ENCODE measurements around the gene TRIP11. TPM values are rescaled to one million over a fixed set of nuclear protein-coding genes. Genes with fewer than 3 reads are reported as not detected.

Gene TRIP11
- total RNA-seq, 3 donors from 2014 or later (not counting 1 experiment from before 2014, with no cell fraction given) = 42.9 to 63.6 (median 49.8) TPM

DNA sequence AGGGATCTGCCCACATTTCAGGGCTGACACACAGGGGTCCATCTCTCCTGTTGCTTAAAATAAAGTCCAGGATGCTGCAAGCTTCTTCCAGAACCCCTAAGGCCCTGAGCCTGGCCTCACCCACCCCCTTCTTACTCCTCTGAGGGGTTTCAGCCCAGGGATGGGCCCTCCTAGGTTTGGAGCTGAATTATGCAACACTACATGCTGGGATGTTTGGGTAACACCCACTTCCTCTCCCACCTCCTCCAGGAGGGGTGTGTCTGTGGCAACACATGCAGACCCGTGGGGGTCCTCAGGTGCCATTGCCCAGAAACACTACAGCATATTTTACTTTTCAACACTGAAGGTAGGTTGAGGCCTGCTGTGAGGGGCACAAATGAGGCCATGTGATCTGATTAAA lies 97.7 kb downstream of the TRIP11 start:
- Histone ChIP-seq H3K4me3 (ENCODE audit: low read length) (no peak overlapping the region), H3K27ac (ENCODE audit: low read length) (no peak overlapping the region), H3K9me3 (ENCODE audit: control insufficient read depth, insufficient read depth, low read length) (no peaks in the 10 kb centered on the region), H3K27me3 (ENCODE audit: control insufficient read depth, insufficient read depth, low read length) (peaks cover 22% of the 10 kb centered on the region), H3K4me1 (ENCODE audit: control insufficient read depth, insufficient read depth, low read length) (peaks cover 10% of the 10 kb centered on the region), H3K36me3 (ENCODE audit: control insufficient read depth, insufficient read depth, low read length) (no peaks in the 10 kb centered on the region)
- Mint-ChIP-seq H3K4me1 (peaks cover 10 to 16% of the 10 kb centered on the region in 2 donors), H3K27ac (no peak overlapping the region), H3K27me3 (ENCODE audit: low read depth in 2 of 2) (peaks cover 17 to 22% of the 10 kb centered on the region in 2 donors), H3K36me3 (no peaks in the 10 kb centered on the region), H3K9me3 (no peaks in the 10 kb centered on the region), H3K4me3 (no peak overlapping the region)
- TF ChIP-seq, protein P1, sequence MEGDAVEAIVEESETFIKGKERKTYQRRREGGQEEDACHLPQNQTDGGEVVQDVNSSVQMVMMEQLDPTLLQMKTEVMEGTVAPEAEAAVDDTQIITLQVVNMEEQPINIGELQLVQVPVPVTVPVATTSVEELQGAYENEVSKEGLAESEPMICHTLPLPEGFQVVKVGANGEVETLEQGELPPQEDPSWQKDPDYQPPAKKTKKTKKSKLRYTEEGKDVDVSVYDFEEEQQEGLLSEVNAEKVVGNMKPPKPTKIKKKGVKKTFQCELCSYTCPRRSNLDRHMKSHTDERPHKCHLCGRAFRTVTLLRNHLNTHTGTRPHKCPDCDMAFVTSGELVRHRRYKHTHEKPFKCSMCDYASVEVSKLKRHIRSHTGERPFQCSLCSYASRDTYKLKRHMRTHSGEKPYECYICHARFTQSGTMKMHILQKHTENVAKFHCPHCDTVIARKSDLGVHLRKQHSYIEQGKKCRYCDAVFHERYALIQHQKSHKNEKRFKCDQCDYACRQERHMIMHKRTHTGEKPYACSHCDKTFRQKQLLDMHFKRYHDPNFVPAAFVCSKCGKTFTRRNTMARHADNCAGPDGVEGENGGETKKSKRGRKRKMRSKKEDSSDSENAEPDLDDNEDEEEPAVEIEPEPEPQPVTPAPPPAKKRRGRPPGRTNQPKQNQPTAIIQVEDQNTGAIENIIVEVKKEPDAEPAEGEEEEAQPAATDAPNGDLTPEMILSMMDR (IDR thresholded peaks at IDR 0.05) = no peak
- DNase-seq (no peak), ATAC-seq (no peak)
- WGBS (ENCODE audit: insufficient coverage) = no CpG with 5 or more reads among the region's 1 CpG
- intact Hi-C loops (cut with micrococcal nuclease) = no loop called here

DNA sequence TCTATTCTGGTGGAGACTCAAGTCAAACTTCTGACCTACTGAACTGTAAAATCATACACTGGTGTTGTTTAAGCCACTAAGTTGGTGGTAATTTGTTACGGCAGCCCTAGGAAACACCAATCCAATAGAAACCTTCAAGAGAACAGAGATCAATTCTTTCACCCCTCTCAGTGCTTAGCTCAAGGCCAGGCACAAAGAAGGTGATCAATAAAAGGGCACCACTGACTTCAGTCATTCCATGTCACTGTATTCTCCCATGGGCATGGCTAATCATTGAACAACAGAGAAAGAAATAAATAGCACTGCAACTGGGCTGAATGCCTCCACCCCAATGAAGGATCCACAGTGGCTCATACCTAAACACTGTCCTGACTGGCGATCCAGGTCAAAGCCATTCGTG lies 99.7 kb downstream of the TRIP11 start:
- Mint-ChIP-seq H3K4me3 (no peak overlapping the region), H3K4me1 (peaks cover 4 to 7% of the 10 kb centered on the region in 2 donors), H3K36me3 (no peaks in the 10 kb centered on the region), H3K27ac (no peak overlapping the region), H3K9me3 (no peaks in the 10 kb centered on the region), H3K27me3 (ENCODE audit: low read depth in 2 of 2) (peaks cover 15% of the 10 kb centered on the region in 2 donors)
- intact Hi-C loops (cut with micrococcal nuclease) = no loop called here
- H3K9me3 ChIP-seq (ENCODE audit: control insufficient read depth, insufficient read depth, low read length) = no peaks in the 10 kb centered on the region
- DNase-seq (no peak), ATAC-seq (no peak)
- no peaks in the 10 kb centered on the region for H3K4me1 ChIP-seq (ENCODE audit: control insufficient read depth, insufficient read depth, low read length)
- 100% methylated on average over 3 of the region's 3 CpGs for WGBS (ENCODE audit: insufficient coverage)
- no peak overlapping the region for H3K27ac ChIP-seq (ENCODE audit: low read length)
- TF ChIP-seq, protein P1 (IDR thresholded peaks at IDR 0.05) = no peak
- peaks cover 9% of the 10 kb centered on the region for H3K27me3 ChIP-seq (ENCODE audit: control insufficient read depth, insufficient read depth, low read length)
- no peak overlapping the region for H3K4me3 ChIP-seq (ENCODE audit: low read length)
- H3K36me3 ChIP-seq (ENCODE audit: control insufficient read depth, insufficient read depth, low read length) = no peaks in the 10 kb centered on the region

DNA sequence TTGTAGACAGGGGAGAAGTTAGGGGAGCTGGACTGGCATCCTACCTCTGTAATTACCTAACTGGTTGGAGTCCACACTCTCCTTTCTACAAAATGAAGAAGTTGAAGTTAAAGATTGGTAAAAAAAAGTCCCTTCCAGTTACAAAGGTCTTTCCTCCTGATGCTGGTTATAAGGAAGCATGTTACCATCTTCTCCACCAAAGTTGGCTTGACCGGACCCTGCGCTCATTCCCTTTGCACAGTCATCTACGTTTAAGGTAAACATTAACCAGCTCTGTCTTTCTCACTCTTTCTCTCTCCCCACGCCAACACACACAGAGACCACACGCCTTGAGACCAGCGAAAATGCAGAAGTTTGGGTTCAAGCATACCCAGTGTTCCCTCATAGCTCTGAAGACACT lies 104.3 kb downstream of the TRIP11 start:
- ATAC-seq (no peak), DNase-seq (no peak)
- no peaks in the 10 kb centered on the region for H3K36me3 Mint-ChIP-seq
- H3K4me1 Mint-ChIP-seq = no peaks in the 10 kb centered on the region
- H3K4me3 ChIP-seq (ENCODE audit: low read length) = no peak overlapping the region
- 89% methylated on average over 6 of the region's 6 CpGs for WGBS (ENCODE audit: insufficient coverage)
- H3K27me3 ChIP-seq (ENCODE audit: control insufficient read depth, insufficient read depth, low read length) = no peaks in the 10 kb centered on the region
- H3K9me3 ChIP-seq (ENCODE audit: control insufficient read depth, insufficient read depth, low read length) = no peaks in the 10 kb centered on the region
- H3K9me3 Mint-ChIP-seq = no peaks in the 10 kb centered on the region
- no peaks in the 10 kb centered on the region for H3K4me1 ChIP-seq (ENCODE audit: control insufficient read depth, insufficient read depth, low read length)
- H3K36me3 ChIP-seq (ENCODE audit: control insufficient read depth, insufficient read depth, low read length) = no peaks in the 10 kb centered on the region
- H3K27ac Mint-ChIP-seq = no peak overlapping the region
- no peak overlapping the region for H3K27ac ChIP-seq (ENCODE audit: low read length)
- no peak overlapping the region for H3K4me3 Mint-ChIP-seq
- peaks cover 0 to 3% of the 10 kb centered on the region in 2 donors for H3K27me3 Mint-ChIP-seq (ENCODE audit: low read depth in 2 of 2)
- intact Hi-C loops (cut with micrococcal nuclease) = no loop called here
- TF ChIP-seq, protein P1 (IDR thresholded peaks at IDR 0.05) = no peak

DNA sequence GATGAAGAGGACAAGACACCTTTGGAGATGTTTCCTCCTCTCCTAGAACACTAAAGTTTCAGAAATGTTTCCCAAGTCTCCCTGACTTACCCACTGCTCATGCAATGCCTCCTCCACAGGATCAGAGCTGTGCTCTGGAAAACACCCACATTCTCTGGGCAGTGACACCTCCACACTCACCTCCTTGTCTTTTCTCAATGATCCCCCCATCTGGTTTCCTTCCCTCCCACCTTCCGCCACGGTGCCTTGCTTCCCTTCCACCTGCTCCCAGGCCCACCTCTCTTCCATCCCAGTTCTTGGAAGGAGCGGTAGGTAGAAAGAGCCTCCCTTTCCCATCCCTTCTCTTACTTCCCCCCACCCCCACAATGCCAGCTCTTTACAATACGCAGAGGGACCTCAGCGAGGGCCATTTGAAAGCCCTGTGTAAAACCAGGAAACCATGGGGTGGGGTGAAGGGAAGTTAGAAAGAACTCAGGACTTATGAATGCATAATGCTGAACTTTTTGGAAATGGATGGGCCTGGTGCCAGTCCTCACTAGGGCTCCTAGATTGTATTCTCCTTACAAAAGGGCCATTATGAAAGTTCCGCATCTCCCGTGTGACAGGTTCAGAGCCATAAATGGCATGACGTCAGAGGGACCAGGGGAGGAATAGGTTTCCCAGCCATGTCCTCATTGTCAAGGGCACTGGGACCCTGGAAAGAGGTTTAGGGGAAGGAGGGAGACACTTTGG lies 105.1 kb downstream of the TRIP11 start:
- Mint-ChIP-seq H3K4me3 (no peak overlapping the region), H3K36me3 (no peaks in the 10 kb centered on the region), H3K4me1 (no peaks in the 10 kb centered on the region), H3K27me3 (ENCODE audit: low read depth in 2 of 2) (peaks cover 0 to 3% of the 10 kb centered on the region in 2 donors), H3K27ac (no peak overlapping the region), H3K9me3 (no peaks in the 10 kb centered on the region)
- ATAC-seq (no peak), DNase-seq (no peak)
- no peak overlapping the region for H3K27ac ChIP-seq (ENCODE audit: low read length)
- 90% methylated on average over 8 of the region's 8 CpGs for WGBS (ENCODE audit: insufficient coverage)
- H3K4me1 ChIP-seq (ENCODE audit: control insufficient read depth, insufficient read depth, low read length) = no peaks in the 10 kb centered on the region
- TF ChIP-seq, protein P1 (IDR thresholded peaks at IDR 0.05) = no peak
- H3K36me3 ChIP-seq (ENCODE audit: control insufficient read depth, insufficient read depth, low read length) = no peaks in the 10 kb centered on the region
- H3K4me3 ChIP-seq (ENCODE audit: low read length) = no peak overlapping the region
- H3K9me3 ChIP-seq (ENCODE audit: control insufficient read depth, insufficient read depth, low read length) = no peaks in the 10 kb centered on the region
- intact Hi-C loops (cut with micrococcal nuclease) = no loop called here
- no peaks in the 10 kb centered on the region for H3K27me3 ChIP-seq (ENCODE audit: control insufficient read depth, insufficient read depth, low read length)

All from natural killer cell (primary cell).